ENCODE results near the gene RRP9. TPM values are rescaled to one million over a fixed set of nuclear protein-coding genes. Genes with fewer than 3 reads are reported as not detected.

The RRP9 gene
- total RNA-seq, 4 donors from 2014 or later, result 7.1 to 29.5 (median 11.1) TPM

GRCh38 chr3:51982838-51983577 lies 41.3 kb upstream of the RRP9 start, which contains the start of gene ACY1:
TSS of gene ACY1 (plus strand) at chr3:51983535. CDS start at chr3:51984065, 530 bp downstream.
- WGBS, 2 donors (ENCODE audit: low coverage in 1 of 2), result 0% methylated on average over 33 of the region's 68 CpGs; no CpG with 5 or more reads in 1 of the 2 donors
- peak; percentile 92 for DNase-seq
- no peaks in the 10 kb centered on the region for H3K36me3 ChIP-seq
- in situ Hi-C loops (cut with MboI; ENCODE audit: low pct_ligation_motif_present in 1 of 4, low pct_unique_long_range_greater_than_20kb in 1 of 4, low sequenced_read_pairs in 3 of 4), result no loop called here
- no peaks in the 10 kb centered on the region for H3K9me3 ChIP-seq
- intact Hi-C loops (cut with DNase I; ENCODE audit: low total_unique reads), result no loop called here
- H3K27me3 ChIP-seq, result no peaks in the 10 kb centered on the region
- TF ChIP-seq POLR2A (IDR thresholded peaks at IDR 0.05) (peak; percentile 90), EP300 (IDR thresholded peaks at IDR 0.05; ENCODE audit: low read depth) (no peak), CTCF (IDR thresholded peaks at IDR 0.05) (peak in 2 of 5 experiments; percentile 10 to 40), POLR2AphosphoS5 (IDR thresholded peaks at IDR 0.05) (peak; percentile 67 to 93 (median 92))
- H3K4me1 ChIP-seq, result peaks cover 18 to 48% (median 35%) of the 10 kb centered on the region in 4 donors
- H3K27ac ChIP-seq, result peak within 1 kb of the TSS; percentile 89 to 99 (median 96)
- peak within 1 kb of the TSS; percentile 33 to 61 (median 50) for H3K4me3 ChIP-seq

- no peaks in the 10 kb centered on the region for H3K27me3 ChIP-seq
- in situ Hi-C loops (cut with MboI; ENCODE audit: low pct_ligation_motif_present in 1 of 4, low pct_unique_long_range_greater_than_20kb in 1 of 4, low sequenced_read_pairs in 3 of 4), result no loop called here
- DNase-seq, result peak; percentile 83
- no peaks in the 10 kb centered on the region for H3K9me3 ChIP-seq
- peak overlapping the region; percentile 89 to 99 (median 96) for H3K27ac ChIP-seq
- WGBS, 2 donors (ENCODE audit: low coverage in 1 of 2), result 7% methylated on average over 4 of the region's 4 CpGs; no CpG with 5 or more reads in 1 of the 2 donors
- H3K4me3 ChIP-seq, result peak overlapping the region; percentile 33 to 61 (median 50)
- peaks cover 18 to 48% (median 35%) of the 10 kb centered on the region in 4 donors for H3K4me1 ChIP-seq
- no peaks in the 10 kb centered on the region for H3K36me3 ChIP-seq
- intact Hi-C loops (cut with DNase I; ENCODE audit: low total_unique reads), result no loop called here
- TF ChIP-seq CTCF (IDR thresholded peaks at IDR 0.05) (peak; percentile 47 to 97 (median 61)), POLR2A (IDR thresholded peaks at IDR 0.05) (no peak), POLR2AphosphoS5 (IDR thresholded peaks at IDR 0.05) (peak in 2 of 3 donors; percentile 53 to 72)
Measured at GRCh38 chr3:51982352-51982837, 40.7 kb upstream of the RRP9 start.

GRCh38 chr3:51980253-51980652 lies 38.5 kb upstream of the RRP9 start:
- Histone ChIP-seq H3K27me3 (no peaks in the 10 kb centered on the region), H3K9me3 (no peaks in the 10 kb centered on the region), H3K36me3 (no peaks in the 10 kb centered on the region), H3K4me3 (no peak overlapping the region), H3K27ac (no peak overlapping the region), H3K4me1 (peaks cover 18 to 41% (median 31%) of the 10 kb centered on the region in 4 donors)
- intact Hi-C loops (cut with DNase I; ENCODE audit: low total_unique reads) (no loop called here), in situ Hi-C loops (cut with MboI; ENCODE audit: low pct_ligation_motif_present in 1 of 4, low pct_unique_long_range_greater_than_20kb in 1 of 4, low sequenced_read_pairs in 3 of 4) (no loop called here)
- DNase-seq, result no peak
- TF ChIP-seq POLR2AphosphoS5 (IDR thresholded peaks at IDR 0.05) (no peak), EP300 (IDR thresholded peaks at IDR 0.05; ENCODE audit: low read depth) (no peak), POLR2A (IDR thresholded peaks at IDR 0.05) (no peak), CTCF (IDR thresholded peaks at IDR 0.05) (no peak)
- 98% methylated on average over 6 of the region's 10 CpGs; no CpG with 5 or more reads in 1 of the 2 donors for WGBS, 2 donors (ENCODE audit: low coverage in 1 of 2)

DNA sequence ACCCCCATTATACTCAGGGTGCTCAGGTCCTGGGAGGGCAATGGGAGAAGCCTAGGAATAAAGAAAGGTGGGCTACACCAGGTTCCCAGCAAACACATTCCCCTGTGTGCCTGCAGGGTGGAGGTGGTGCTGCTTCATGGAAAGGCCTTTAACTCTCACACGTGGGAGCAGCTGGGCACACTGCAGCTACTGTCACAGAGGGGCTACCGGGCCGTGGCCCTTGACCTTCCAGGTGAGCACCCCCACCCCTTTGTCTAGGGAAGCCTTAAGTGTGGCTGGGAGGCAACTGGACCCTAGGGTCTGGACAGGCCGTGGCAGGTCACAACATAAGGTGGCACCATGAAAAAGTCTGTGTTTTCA lies 36.4 kb upstream of the RRP9 start:
- 86 to 90% methylated on average over 1 to 4 of the region's 4 CpGs for WGBS, 2 donors (ENCODE audit: low coverage in 1 of 2)
- TF ChIP-seq POLR2AphosphoS5 (IDR thresholded peaks at IDR 0.05), result no peak
- in situ Hi-C loops (cut with MboI; ENCODE audit: low pct_ligation_motif_present in 1 of 4, low pct_unique_long_range_greater_than_20kb in 1 of 4, low sequenced_read_pairs in 3 of 4) (no loop called here), intact Hi-C loops (cut with DNase I; ENCODE audit: low total_unique reads) (no loop called here)
- DNase-seq, result no peak
- Histone ChIP-seq H3K4me3 (no peak overlapping the region), H3K4me1 (peaks cover 14 to 44% (median 33%) of the 10 kb centered on the region in 4 donors), H3K27ac (no peak overlapping the region), H3K9me3 (no peaks in the 10 kb centered on the region), H3K27me3 (no peaks in the 10 kb centered on the region), H3K36me3 (no peaks in the 10 kb centered on the region)
